CD8-positive, alpha-beta memory T cell (primary cell): ENCODE results near the gene EML3. TPM values are rescaled to one million over a fixed set of nuclear protein-coding genes. Genes with fewer than 3 reads are reported as not detected.

ENCODE experiments used
- CTCF ChIA-PET: fragments of 350-600 bp; sonication (Branson Sonifier 250); formaldehyde crosslinking; loops from one replicate; lab custom pipeline; 2021; ENCODE audit warnings: antibody characterized with exemption; lab: Charles Lee
- POLR2A ChIA-PET: fragments of 350-600 bp; sonication (Branson Sonifier 250); formaldehyde crosslinking; loops from one replicate; lab custom pipeline; 2021; ENCODE audit warnings: antibody characterized with exemption; lab: Charles Lee
- DNase-seq, 5 donors: peaks; one replicate each; pipeline versions ENCODE4 v3.0.0 to v3.0.0-alpha.2; 2020 to 2022; ENCODE audit warnings: mixed read lengths in 1 of 5
- H3K27ac ChIP-seq: one replicate; pipeline ENCODE4 v1.7.0; 2013; ENCODE audit warnings: low read depth, mild to moderate bottlenecking, low read length, moderate library complexity
- H3K27me3 ChIP-seq: 2 replicates; pipeline ENCODE4 v1.7.0; 2013; ENCODE audit warnings: low read length, mild to moderate bottlenecking; ENCODE audit not compliant: insufficient read depth, poor library complexity, severe bottlenecking
- H3K36me3 ChIP-seq: 2 replicates; pipeline ENCODE4 v1.7.0; 2013; ENCODE audit warnings: mild to moderate bottlenecking, low read length, moderate library complexity; ENCODE audit not compliant: insufficient read depth
- H3K4me1 ChIP-seq: 2 replicates; pipeline ENCODE4 v1.7.0; 2013; ENCODE audit warnings: mild to moderate bottlenecking, low read length, moderate library complexity; ENCODE audit not compliant: insufficient read depth
- H3K4me3 ChIP-seq: 2 replicates; pipeline ENCODE4 v1.7.0; 2013; ENCODE audit warnings: mild to moderate bottlenecking, low read length
- H3K9me3 ChIP-seq: 2 replicates; pipeline ENCODE4 v1.7.0; 2013; ENCODE audit warnings: mild to moderate bottlenecking, low read length
- H3K27ac Mint-ChIP-seq, 8 donors: one replicate each; pipeline ENCODE4 v1.8.0; 2020 to 2021; ENCODE audit warnings: mixed read lengths in 8 of 8, mild to moderate bottlenecking in 6 of 8, inconsistent platforms in 3 of 8, moderate library complexity in 3 of 8
- H3K27me3 Mint-ChIP-seq, 2 donors: one replicate each; pipeline ENCODE4 v1.8.0; 2020 to 2021; ENCODE audit warnings: mixed read lengths in 2 of 2, mild to moderate bottlenecking in 1 of 2, moderate library complexity in 1 of 2
- H3K36me3 Mint-ChIP-seq, 3 donors: one replicate each; pipeline ENCODE4 v1.8.0; 2020 to 2021; ENCODE audit warnings: mixed read lengths in 3 of 3, inconsistent platforms in 1 of 3, mild to moderate bottlenecking in 1 of 3
- H3K4me1 Mint-ChIP-seq, 3 donors: one replicate each; pipeline ENCODE4 v1.8.0; 2020 to 2021; ENCODE audit warnings: mixed read lengths in 3 of 3, inconsistent platforms in 1 of 3, mild to moderate bottlenecking in 1 of 3
- H3K4me3 Mint-ChIP-seq, 7 donors: one replicate each; pipeline ENCODE4 v1.8.0; 2020 to 2021; ENCODE audit warnings: mixed read lengths in 7 of 7, mild to moderate bottlenecking in 6 of 7, moderate library complexity in 4 of 7, inconsistent platforms in 2 of 7
- H3K9me3 Mint-ChIP-seq, 5 donors: one replicate each; pipeline ENCODE4 v1.8.0; 2020 to 2022; ENCODE audit warnings: mixed read lengths in 5 of 5, mild to moderate bottlenecking in 3 of 5, moderate library complexity in 2 of 5, inconsistent platforms in 1 of 5
- polyA plus RNA-seq: library from polyadenylated mRNA; unstranded; fragments of 300-500 nt; fragmentation: Illumina TruSeq; gene quantifications from one replicate; pipeline ENCODE4 v1.2.3, GENCODE V29; 2021
- total RNA-seq, 2 experiments: library from RNA; stranded (reverse); gene quantifications; one replicate each; pipeline ENCODE4 v1.2.3, GENCODE V29; 2021

Gene EML3
- total and polyA plus RNA-seq, 3 experiments from 2014 or later = 22.9 to 134 (median 133) TPM

DNA sequence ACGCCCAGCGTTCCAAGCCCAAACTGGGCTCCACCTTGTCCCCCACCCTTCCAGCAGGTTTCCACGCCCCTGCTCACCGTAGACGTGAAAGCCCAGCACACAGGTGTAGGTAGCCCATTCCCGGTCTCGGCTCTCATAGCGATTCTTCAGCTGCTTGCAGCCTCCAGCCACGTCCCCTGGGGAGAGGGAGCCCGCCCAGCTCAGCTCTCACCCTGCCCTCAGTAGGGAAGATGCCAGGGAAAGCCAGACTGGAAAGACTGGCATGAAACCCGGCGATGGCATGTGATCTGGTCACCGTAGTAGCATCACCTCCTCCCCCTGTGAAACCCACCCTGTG, 9.5 kb downstream of the EML3 start:
- Mint-ChIP-seq H3K4me3 (peak overlapping the region; percentile 35 to 88 (median 72)), H3K36me3 (peaks cover 16 to 82% (median 23%) of the 10 kb centered on the region in 3 donors), H3K27me3 (peaks cover 0 to 5% of the 10 kb centered on the region in 2 donors), H3K9me3 (no peaks in the 10 kb centered on the region), H3K27ac (peak overlapping the region in 7 of 8 donors; percentile 48 to 87 (median 82)), H3K4me1 (peaks cover 44 to 67% (median 52%) of the 10 kb centered on the region in 3 donors)
- H3K4me3 ChIP-seq = no peak overlapping the region
- DNase-seq = no peak
- H3K4me1 ChIP-seq = peaks cover 19% of the 10 kb centered on the region
- CTCF ChIA-PET = interaction anchor here (2.6 kb wide), 1 partner anchor 11 kb away, joined by 12 read pairs; the partner anchor contains the start of gene TUT1
- H3K9me3 ChIP-seq = no peaks in the 10 kb centered on the region
- H3K27me3 ChIP-seq = no peaks in the 10 kb centered on the region
- no peak overlapping the region for H3K27ac ChIP-seq
- H3K36me3 ChIP-seq = peaks cover 37% of the 10 kb centered on the region
- POLR2A ChIA-PET = interaction anchor here (0.6 to 2.6 kb wide), 3 partner anchors 9 to 242 kb away, joined by 3 to 24 read pairs (median 3); partner anchors contain the start of genes EML3, ROM1 and TUT1

- Mint-ChIP-seq H3K27ac (peak overlapping the region; percentile 83 to 98 (median 96)), H3K27me3 (peaks cover 0 to 5% of the 10 kb centered on the region in 2 donors), H3K4me3 (peak overlapping the region; percentile 91 to 97 (median 93)), H3K4me1 (peaks cover 47 to 67% (median 51%) of the 10 kb centered on the region in 3 donors), H3K36me3 (peaks cover 20 to 82% (median 28%) of the 10 kb centered on the region in 3 donors), H3K9me3 (no peaks in the 10 kb centered on the region)
- Histone ChIP-seq H3K4me1 (peaks cover 25% of the 10 kb centered on the region), H3K27ac (peak overlapping the region; percentile 86), H3K27me3 (no peaks in the 10 kb centered on the region), H3K36me3 (peaks cover 42% of the 10 kb centered on the region), H3K9me3 (no peaks in the 10 kb centered on the region), H3K4me3 (peak overlapping the region; percentile 89)
- POLR2A ChIA-PET = interaction anchor here (1.0 to 3.5 kb wide), 16 partner anchors 10 to 279 kb away, joined by 3 to 63 read pairs (median 5); partner anchors contain the start of genes C11orf98, CSKMT, EEF1G and EML3
- peak in 2 of 5 donors; percentile 47 to 55 for DNase-seq
- CTCF ChIA-PET = interaction anchor here (0.9 to 2.6 kb wide), 8 partner anchors 9 to 92 kb away, joined by 3 to 31 read pairs (median 6); partner anchors contain the start of genes LBHD1, TUT1 and UQCC3
Observed at GRCh38 chr11:62602141-62603071, 10.2 kb downstream of the EML3 start.

- POLR2A ChIA-PET = interaction anchor here (0.5 to 3.5 kb wide), 22 partner anchors 10 to 1538 kb away, joined by 3 to 63 read pairs (median 5); partner anchors contain the start of genes C11orf98, CSKMT, EEF1G and EML3
- Histone ChIP-seq H3K9me3 (no peaks in the 10 kb centered on the region), H3K27ac (peak within 1 kb of the TSS; percentile 86), H3K4me3 (peak within 1 kb of the TSS; percentile 89), H3K36me3 (peaks cover 42% of the 10 kb centered on the region), H3K4me1 (peaks cover 29% of the 10 kb centered on the region), H3K27me3 (no peaks in the 10 kb centered on the region)
- Mint-ChIP-seq H3K27ac (peak within 1 kb of the TSS; percentile 93 to 98 (median 96)), H3K36me3 (peaks cover 20 to 83% (median 31%) of the 10 kb centered on the region in 3 donors), H3K4me3 (peak within 1 kb of the TSS; percentile 91 to 97 (median 93)), H3K4me1 (peaks cover 49 to 69% (median 52%) of the 10 kb centered on the region in 3 donors), H3K9me3 (no peaks in the 10 kb centered on the region), H3K27me3 (peaks cover 0 to 5% of the 10 kb centered on the region in 2 donors)
- peak; percentile 98 to 100 (median 99) for DNase-seq
- CTCF ChIA-PET = interaction anchor here (0.8 to 2.3 kb wide), 9 partner anchors 9 to 93 kb away, joined by 3 to 31 read pairs (median 4); partner anchors contain the start of genes B3GAT3, LBHD1, TUT1 and UQCC3
Observed at GRCh38 chr11:62601372-62602140, 11.0 kb downstream of the EML3 start, which contains the start of gene MTA2. TSS of gene MTA2 (minus strand) at chr11:62601865. CDS start at chr11:62601450, 415 bp downstream.

DNA sequence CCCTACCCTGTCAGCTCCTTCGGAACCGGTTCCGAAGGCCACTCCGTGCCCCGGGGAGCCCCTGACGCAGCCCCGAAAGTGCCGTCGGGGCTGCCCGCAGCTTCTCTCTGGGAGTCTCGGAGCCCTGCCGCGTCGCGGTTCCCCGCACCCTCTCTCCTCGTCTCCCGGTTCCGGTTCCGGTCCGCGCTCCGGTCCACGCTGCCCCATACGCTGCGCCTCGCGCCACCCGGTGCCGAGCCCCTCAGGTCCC, 11.5 kb downstream of the EML3 start:
- H3K4me3 ChIP-seq = peak overlapping the region; percentile 89
- H3K4me1 ChIP-seq = peaks cover 29% of the 10 kb centered on the region
- H3K4me1 Mint-ChIP-seq = peaks cover 49 to 65% (median 57%) of the 10 kb centered on the region in 3 donors

DNA sequence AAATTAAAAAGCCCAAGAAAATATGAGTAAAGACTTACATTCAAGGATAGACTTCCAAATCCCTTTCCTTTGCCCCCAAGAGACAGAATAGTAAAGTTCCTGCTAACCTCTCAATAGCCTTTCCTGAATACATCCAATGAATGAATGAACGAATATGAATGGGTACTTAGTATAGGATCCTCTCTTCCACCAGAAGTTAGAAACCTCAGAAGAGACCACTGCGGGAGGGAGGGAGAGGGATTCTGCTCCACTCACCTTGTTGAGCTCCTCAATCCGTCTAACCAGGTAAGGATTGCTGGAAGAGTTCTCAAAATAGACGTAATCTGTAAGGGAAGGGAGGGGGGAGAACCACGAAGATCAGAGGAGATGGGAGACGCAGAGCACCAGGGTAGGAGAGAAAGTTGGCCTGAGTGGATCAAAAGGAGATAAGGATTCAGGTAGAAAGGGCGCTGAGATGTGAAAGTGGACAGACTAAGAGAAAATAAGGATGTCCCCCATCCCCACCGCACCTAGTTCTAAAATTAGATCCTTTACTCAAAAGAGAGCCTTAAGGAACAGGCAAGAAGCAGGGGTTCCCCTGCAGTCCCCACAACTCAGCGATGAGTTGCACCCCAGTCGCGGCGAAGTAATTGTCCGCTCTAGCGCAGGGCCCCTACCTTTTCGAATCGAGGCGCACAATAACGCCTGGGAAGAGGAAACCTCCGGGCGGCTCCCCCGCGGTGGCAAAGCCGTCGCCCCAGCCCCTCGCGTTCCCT, 12.0 kb downstream of the EML3 start:
- ChIA-PET CTCF (interaction anchor here (0.7 to 2.3 kb wide), 3 partner anchors 8 to 94 kb away, joined by 3 to 31 read pairs (median 4); partner anchors contain the start of gene TUT1), POLR2A (interaction anchor here (0.5 to 3.5 kb wide), 13 partner anchors 9 to 281 kb away, joined by 3 to 63 read pairs (median 5); partner anchors contain the start of genes C11orf98, EEF1G, LBHD1 and SLC3A2)
- Histone ChIP-seq H3K36me3 (peaks cover 45% of the 10 kb centered on the region), H3K4me1 (peaks cover 29% of the 10 kb centered on the region), H3K9me3 (no peaks in the 10 kb centered on the region), H3K27me3 (no peaks in the 10 kb centered on the region), H3K27ac (peak overlapping the region; percentile 86), H3K4me3 (peak overlapping the region; percentile 89)
- Mint-ChIP-seq H3K4me3 (peak overlapping the region; percentile 91 to 97 (median 93)), H3K36me3 (peaks cover 20 to 84% (median 31%) of the 10 kb centered on the region in 3 donors), H3K4me1 (peaks cover 50 to 63% (median 57%) of the 10 kb centered on the region in 3 donors), H3K9me3 (no peaks in the 10 kb centered on the region), H3K27ac (peak overlapping the region; percentile 92 to 98 (median 96)), H3K27me3 (peaks cover 0 to 5% of the 10 kb centered on the region in 2 donors)
- no peak for DNase-seq

More for the DNA sequence above, 11.5 kb downstream of the EML3 start:
- peaks cover 0 to 5% of the 10 kb centered on the region in 2 donors for H3K27me3 Mint-ChIP-seq
- H3K36me3 Mint-ChIP-seq = peaks cover 20 to 84% (median 31%) of the 10 kb centered on the region in 3 donors
- POLR2A ChIA-PET = interaction anchor here (0.5 to 3.5 kb wide), 20 partner anchors 10 to 1537 kb away, joined by 3 to 63 read pairs (median 5); partner anchors contain the start of genes C11orf98, CSKMT, EEF1G and EML3
- H3K36me3 ChIP-seq = peaks cover 45% of the 10 kb centered on the region
- H3K27ac ChIP-seq = peak overlapping the region; percentile 86
- CTCF ChIA-PET = interaction anchor here (0.7 to 2.3 kb wide), 9 partner anchors 9 to 94 kb away, joined by 3 to 31 read pairs (median 4); partner anchors contain the start of genes B3GAT3, LBHD1, TUT1 and UQCC3
- peak overlapping the region; percentile 91 to 97 (median 93) for H3K4me3 Mint-ChIP-seq
- H3K27me3 ChIP-seq = no peaks in the 10 kb centered on the region
- H3K27ac Mint-ChIP-seq = peak overlapping the region; percentile 92 to 98 (median 96)
- peak in 3 of 5 donors; percentile 42 to 71 (median 51) for DNase-seq
- no peaks in the 10 kb centered on the region for H3K9me3 ChIP-seq
- H3K9me3 Mint-ChIP-seq = no peaks in the 10 kb centered on the region

- H3K9me3 Mint-ChIP-seq = no peaks in the 10 kb centered on the region
- H3K9me3 ChIP-seq = no peaks in the 10 kb centered on the region
- peak overlapping the region; percentile 91 to 97 (median 93) for H3K4me3 Mint-ChIP-seq
- H3K36me3 ChIP-seq = peaks cover 45% of the 10 kb centered on the region
- POLR2A ChIA-PET = interaction anchor here (0.5 to 3.5 kb wide), 10 partner anchors 8 to 282 kb away, joined by 3 to 63 read pairs (median 5); partner anchors contain the start of genes C11orf98, CSKMT, HNRNPUL2 and SLC3A2
- no peaks in the 10 kb centered on the region for H3K27me3 ChIP-seq
- H3K27ac ChIP-seq = peak overlapping the region; percentile 86
- peak overlapping the region; percentile 89 for H3K4me3 ChIP-seq
- peaks cover 54 to 66% (median 61%) of the 10 kb centered on the region in 3 donors for H3K4me1 Mint-ChIP-seq
- DNase-seq = no peak
- CTCF ChIA-PET = interaction anchor here (0.7 to 2.3 kb wide), 6 partner anchors 8 to 65 kb away, joined by 3 to 31 read pairs (median 4); partner anchors contain the start of genes C11orf98, CSKMT and TUT1
- H3K27me3 Mint-ChIP-seq = peaks cover 0 to 5% of the 10 kb centered on the region in 2 donors
- peaks cover 27 to 84% (median 37%) of the 10 kb centered on the region in 3 donors for H3K36me3 Mint-ChIP-seq
- peak overlapping the region; percentile 92 to 98 (median 96) for H3K27ac Mint-ChIP-seq
- peaks cover 29% of the 10 kb centered on the region for H3K4me1 ChIP-seq
Observed at GRCh38 chr11:62599901-62600300, 12.7 kb downstream of the EML3 start.
